Stimulated activated CD4-positive, alpha-beta T cell treated with anti-CD3 and anti-CD28 coated beads, Interleukin-4, amount 100 ng/mL, for 48 hours (primary cell): ENCODE results near the gene EFHC1.
A peak's percentile ranks its signal among the peaks of the same experiment; 100 is the strongest.
"Not testable (repeated sequence)": the region's sequence is repeated elsewhere in the genome, so short reads cannot be mapped to it uniquely, and the experiment has no call there.

ENCODE experiments used
- DNase-seq, 2 donors: peaks; one replicate each; pipeline ENCODE4 v3.0.0-alpha.2; 2020; ENCODE audit warnings: low read depth in 2 of 2

EFHC1 gene

GRCh38 chr6:52399511-52400312 is 20.4 kb upstream of the EFHC1 start:
- no peak for DNase-seq

- DNase-seq = no peak
Measured at GRCh38 chr6:52400313-52401041, 19.7 kb upstream of the EFHC1 start.

DNA sequence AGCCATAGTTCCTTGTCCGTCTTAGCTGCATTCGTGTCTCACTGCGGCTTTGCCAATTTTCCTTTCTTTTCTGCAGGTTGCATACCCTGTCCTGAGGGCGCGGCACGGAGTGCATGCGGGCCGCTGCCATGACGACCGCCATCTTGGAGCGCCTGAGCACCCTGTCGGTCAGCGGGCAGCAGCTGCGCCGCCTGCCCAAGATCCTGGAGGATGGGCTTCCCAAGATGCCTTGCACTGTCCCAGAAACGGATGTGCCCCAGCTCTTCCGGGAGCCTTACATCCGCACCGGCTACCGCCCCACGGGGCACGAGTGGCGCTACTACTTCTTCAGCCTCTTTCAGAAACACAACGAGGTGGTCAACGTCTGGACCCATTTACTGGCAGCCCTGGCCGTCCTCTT is 17.1 kb upstream of the EFHC1 start:
- DNase-seq = no peak

DNA sequence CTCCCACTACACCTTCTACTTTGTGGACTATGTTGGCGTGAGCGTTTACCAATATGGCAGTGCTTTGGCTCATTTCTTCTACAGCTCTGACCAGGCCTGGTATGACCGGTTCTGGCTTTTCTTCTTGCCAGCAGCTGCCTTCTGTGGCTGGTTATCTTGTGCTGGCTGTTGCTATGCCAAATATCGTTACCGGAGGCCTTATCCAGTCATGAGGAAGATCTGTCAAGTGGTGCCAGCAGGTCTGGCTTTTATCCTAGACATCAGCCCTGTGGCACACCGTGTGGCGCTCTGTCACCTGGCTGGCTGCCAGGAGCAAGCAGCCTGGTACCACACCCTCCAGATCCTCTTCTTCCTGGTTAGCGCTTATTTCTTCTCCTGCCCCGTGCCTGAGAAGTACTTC is 16.5 kb upstream of the EFHC1 start:
- no peak for DNase-seq

GRCh38 chr6:52405243-52405642 is 14.9 kb upstream of the EFHC1 start:
- no peak for DNase-seq

DNA sequence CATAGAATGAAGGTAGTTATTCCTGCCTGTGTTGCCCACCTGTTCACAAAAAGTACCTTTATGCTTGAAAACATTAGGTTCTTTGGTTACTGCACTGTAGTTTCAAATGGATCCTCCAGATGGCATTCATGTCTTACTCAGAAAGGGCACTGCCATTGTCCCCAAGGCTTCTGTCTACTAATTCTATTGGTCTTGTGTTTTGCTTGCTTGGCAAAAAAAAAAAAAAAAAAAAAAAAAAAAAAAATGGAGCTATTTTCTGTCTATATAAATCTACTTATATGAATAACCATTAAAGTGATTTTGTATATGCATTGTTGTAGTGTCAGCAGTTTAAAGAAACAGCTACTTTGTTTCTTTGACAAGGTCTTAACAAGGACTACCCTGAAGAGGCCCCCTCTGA is 12.7 kb upstream of the EFHC1 start:
- no peak for DNase-seq

- no peak for DNase-seq
Measured at GRCh38 chr6:52409499-52409898, 10.6 kb upstream of the EFHC1 start.

GRCh38 chr6:52410979-52411378 is 9.2 kb upstream of the EFHC1 start:
- no peak for DNase-seq

DNA sequence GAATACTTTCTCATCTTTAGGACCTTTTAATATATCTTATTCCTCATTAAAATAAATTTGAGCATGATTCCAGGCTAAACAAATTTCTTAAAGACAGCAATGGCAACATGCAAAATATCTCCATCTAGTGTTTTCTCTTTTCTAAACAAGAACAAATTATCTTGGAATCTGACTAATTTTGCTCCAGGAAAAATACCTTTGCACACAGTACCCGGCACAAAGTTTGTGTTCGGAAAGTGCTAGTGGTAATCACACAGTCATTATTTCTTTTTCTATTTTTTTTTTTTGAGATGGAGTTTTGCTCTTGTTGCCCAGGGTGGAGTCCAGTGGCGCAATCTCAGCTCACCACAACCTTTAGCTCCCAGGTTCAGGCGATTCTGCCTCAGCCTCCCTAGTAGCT is 8.2 kb upstream of the EFHC1 start:
- DNase-seq = no peak

- DNase-seq = no peak
Measured at GRCh38 chr6:52415333-52415732, 4.8 kb upstream of the EFHC1 start.

GRCh38 chr6:52415917-52416628 is 4.1 kb upstream of the EFHC1 start:
- DNase-seq = no peak

DNA sequence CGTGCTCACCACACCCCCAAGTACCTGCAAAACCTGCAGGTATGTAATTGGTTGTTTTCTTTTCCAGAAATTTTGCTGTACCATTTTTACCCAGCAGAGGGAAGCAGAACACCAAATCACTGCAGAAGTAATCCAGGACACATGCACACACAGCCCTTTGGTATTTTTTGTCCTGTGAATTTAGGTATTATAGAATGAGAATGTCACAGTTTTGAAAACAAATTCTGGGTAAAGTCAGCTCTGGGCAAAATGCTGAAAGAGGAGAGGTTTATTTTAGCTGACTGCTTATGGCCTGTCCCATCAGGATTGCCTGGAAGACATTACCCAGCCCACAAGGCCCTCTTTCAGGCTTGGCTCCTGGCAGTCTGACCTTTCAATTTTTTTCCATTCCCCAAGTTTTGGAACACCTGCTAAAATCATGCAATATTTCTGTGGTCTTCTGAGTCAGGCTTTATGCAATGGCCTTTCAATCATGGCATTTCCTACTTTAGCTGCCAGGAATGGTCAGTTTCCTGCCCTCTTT is 3.5 kb upstream of the EFHC1 start:
- DNase-seq = peak in 1 of 2 donors; percentile 15

DNA sequence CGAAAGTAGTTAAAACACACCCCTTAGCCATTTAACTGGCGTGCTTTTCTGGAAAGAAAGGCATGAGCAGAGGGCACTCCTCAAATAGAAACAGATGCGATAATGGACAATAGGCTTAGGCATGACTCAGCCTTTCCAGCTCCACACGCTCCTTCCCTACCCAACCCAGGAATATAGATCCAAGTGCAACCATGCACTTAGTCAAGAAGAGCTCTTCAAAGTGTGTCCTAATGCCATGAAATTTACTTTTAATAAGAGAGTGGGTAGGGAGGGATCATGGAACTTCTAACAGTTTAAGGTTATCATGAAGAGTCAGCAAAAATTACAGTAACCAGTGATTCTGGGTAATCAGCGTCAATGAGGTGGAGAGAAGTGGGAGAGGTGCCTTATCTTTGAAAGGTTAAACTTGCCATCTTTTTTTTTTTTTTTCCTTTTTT is 2.4 kb upstream of the EFHC1 start:
- no peak for DNase-seq

DNA sequence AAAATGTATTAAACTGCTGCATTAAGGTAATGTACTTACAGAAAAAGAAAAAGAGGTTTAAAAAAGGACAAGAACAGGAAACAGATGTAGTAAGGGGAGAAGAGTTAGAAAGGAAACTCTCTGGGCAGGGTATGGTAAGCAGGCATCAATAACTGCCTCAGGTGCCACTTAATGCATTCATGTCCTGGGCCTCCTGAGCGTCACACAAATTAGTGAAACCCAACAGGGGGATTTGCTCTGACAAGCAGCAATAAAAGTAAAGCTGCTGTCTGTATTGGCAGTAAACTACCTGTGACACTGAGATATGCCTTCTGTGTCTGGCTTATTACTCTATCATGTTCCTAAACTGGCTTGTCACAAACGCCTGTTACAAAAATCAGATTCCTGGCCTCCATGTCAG is 1.5 kb upstream of the EFHC1 start:
- DNase-seq = no peak

DNA sequence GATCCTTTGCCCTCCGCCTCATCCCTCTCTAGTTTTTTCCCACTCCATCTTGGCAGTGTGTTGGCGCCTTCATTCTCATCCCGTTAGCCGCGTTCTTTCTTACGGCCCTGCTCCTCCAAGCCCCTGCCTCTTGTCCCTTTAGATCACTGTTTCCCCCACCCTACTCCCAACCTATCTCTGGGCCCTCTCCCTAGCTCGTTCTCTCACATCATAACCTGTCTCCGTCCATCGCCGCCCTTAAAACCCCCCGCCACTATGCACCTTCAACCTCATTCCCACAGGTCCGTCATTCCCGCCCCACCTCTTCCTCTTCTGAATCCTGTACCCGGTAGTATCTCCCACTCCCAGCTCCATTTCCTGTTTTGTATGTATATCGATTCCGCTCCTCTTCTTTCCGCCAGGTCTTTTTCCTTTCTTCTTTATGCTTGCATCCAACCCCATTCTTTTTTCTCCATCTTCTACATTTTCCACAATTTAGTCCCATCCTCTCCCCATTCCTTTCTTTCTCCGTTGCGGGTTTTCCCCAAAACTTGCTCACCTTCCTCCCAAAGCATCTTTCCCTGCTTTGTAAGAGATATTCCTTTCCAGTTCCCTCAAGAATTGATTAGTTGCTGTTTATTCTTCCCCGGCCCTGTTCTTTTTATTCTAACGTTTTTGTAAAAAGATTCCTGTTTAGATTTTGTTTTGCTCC is 671 bp downstream of the EFHC1 start:
- no peak for DNase-seq

DNA sequence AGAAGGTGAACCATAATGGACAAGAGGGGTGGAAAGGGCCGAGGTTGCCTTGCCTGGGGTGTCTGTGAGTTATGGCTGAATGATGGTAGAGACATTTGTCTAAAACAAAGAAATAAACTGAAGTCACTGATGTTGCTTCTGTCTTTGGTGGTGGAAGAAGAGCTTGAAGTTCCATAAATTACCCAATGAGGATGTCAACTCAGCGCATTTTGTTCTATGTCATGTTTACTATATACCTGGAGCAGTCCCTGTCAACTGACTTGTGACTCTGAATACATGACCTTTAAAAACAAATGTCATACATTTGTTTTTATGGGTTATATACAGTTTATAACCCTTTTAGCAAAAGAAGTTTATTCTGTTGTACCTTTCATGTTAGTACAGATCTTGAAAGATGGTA is 2.0 kb downstream of the EFHC1 start:
- DNase-seq = no peak

GRCh38 chr6:52423448-52423847 is 3.3 kb downstream of the EFHC1 start:
- no peak for DNase-seq

DNA sequence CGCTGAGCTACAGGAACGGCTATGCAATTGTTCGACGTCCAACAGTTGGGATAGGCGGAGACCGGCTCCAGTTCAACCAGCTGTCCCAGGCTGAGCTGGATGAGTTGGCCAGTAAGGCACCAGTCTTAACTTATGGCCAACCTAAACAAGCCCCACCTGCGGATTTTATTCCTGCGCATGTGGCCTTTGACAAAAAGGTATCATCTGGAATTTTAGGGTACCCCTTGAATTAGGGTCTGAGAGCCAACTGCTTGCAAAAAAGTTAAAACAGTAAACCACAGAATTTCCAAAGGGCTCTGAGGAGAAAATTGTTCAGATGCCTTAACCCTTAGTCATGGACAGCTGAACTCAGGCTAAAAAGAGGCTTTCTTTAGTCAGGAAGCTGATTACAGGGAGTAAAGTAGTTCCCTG is 3.8 kb downstream of the EFHC1 start:
- no peak for DNase-seq

GRCh38 chr6:52424513-52424912 is 4.4 kb downstream of the EFHC1 start:
- no peak for DNase-seq

GRCh38 chr6:52426667-52427066 is 6.5 kb downstream of the EFHC1 start:
- no peak for DNase-seq

DNA sequence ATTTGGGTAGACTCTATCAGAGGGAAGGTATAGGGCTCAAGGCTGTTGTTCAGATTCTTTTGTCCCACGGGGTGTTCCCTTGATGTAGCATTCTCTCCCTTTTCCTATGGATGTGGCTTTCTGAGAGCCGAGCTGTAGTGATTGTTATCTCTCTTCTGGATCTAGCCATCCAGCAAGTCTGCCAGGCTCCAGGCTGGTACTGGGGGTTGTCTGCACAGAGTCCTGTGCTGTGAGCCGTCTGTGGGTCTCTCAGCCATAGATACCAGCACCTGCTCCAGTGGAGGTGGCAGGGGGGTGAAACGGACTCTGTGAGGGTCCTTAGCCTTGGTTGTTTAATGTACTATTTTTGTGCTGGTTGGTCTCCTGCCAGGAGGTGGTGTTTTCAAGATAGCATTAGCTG is 13.2 kb downstream of the EFHC1 start:
- not testable (repeated sequence) for DNase-seq

DNA sequence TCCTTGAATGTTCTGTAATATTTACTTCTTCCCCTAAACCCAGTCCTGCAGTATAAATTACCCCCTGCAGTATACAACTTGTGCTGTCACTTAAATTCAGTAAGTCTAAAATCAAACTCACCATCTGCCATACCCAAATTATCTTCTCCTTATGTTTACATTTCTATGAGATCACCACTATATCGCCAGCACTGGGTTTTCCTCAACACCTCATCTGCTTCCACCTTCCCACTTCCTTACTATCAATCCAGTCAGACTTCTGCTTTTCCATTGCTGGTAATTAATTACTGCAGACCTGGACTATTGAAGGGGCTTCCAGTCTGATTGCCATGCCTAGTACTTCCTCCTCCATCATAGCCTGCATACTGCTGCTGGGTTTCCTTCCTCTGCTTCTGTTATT is 15.2 kb downstream of the EFHC1 start:
- no peak for DNase-seq
